ENCODE data around the gene UTS2R.

DNA sequence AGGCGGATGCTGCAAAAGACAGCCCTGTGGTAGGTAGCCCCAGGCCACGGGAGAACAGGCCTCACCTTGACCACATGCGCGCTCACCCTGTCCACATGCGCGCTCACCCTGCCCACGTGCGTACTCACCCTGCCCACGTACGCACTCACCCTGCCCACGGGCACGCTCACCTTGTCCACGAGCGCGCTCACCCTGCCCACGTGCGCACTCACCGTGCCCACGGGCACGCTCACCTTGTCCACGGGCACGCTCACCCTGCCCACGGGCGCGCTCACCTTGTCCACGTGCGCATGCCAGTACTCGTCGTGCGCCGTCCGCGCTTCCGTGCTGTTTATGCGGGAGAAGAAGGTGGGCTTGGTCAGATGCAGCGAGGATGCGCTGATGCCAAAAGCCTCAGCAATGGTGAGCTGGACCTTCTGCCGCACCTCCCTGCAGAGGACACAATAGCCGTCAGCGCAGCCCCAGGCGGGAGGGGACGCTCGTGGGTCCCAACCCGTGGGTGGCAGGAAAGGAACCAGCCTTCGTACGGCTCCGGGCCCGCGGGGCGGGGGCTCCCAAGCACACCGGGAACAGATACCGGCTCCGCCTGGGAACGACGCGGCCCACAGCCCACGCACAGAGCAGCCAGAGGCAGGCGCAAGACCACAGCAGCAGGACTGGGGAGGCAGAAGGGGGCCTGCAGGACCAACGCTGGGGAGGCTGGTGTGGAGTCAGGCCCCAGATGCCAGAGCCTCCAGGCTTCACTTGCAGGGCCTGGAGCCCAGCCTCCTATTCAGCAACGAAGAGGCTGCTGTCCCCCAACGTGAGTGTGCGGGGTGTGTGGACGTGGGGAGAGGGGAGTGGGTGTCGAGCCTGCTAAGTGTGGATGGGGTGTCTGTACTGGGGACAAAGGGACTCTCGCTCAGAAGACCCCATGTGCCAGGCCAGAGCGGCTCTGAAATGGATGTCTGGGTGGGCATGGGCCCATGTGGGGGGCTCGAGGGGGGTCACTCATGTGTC, 32.4 kb downstream of the UTS2R start:
- no peak for TF ChIP-seq EZH2phosphoT487 (IDR thresholded peaks at IDR 0.05)
- TF ChIP-seq, protein P1, sequence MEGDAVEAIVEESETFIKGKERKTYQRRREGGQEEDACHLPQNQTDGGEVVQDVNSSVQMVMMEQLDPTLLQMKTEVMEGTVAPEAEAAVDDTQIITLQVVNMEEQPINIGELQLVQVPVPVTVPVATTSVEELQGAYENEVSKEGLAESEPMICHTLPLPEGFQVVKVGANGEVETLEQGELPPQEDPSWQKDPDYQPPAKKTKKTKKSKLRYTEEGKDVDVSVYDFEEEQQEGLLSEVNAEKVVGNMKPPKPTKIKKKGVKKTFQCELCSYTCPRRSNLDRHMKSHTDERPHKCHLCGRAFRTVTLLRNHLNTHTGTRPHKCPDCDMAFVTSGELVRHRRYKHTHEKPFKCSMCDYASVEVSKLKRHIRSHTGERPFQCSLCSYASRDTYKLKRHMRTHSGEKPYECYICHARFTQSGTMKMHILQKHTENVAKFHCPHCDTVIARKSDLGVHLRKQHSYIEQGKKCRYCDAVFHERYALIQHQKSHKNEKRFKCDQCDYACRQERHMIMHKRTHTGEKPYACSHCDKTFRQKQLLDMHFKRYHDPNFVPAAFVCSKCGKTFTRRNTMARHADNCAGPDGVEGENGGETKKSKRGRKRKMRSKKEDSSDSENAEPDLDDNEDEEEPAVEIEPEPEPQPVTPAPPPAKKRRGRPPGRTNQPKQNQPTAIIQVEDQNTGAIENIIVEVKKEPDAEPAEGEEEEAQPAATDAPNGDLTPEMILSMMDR (IDR thresholded peaks at IDR 0.05), result no peak
